ENCODE data around the gene GNG3.

Gene GNG3

GRCh38 chr11:62707277-62707861, at the start of gene GNG3, which contains the start of gene BSCL2:
GNG3 (plus strand) TSS chr11:62707676; CDS start chr11:62708296, 620 bp downstream.
BSCL2 (minus strand) TSS chr11:62707424; CDS start chr11:62707195, 229 bp downstream.
- Histone ChIP-seq H3K9me3 (ENCODE audit: control insufficient read depth, low read length) (no peaks in the 10 kb centered on the region), H3K27me3 (replicated peaks; ENCODE audit: control insufficient read depth, insufficient read depth, low read length) (no peaks in the 10 kb centered on the region), H3K9ac (ENCODE audit: low read length) (peak within 1 kb of the TSS; percentile 98), H3K4me3 (ENCODE audit: low read length) (peak within 1 kb of the TSS; percentile 84), H3K36me3 (ENCODE audit: control insufficient read depth, insufficient read depth, low read length, severe bottlenecking) (peaks cover 29% of the 10 kb centered on the region), H3K4me1 (ENCODE audit: control insufficient read depth, insufficient read depth, low read length) (peaks cover 42% of the 10 kb centered on the region)
- DNase-seq (ENCODE audit: low read depth): no peak

GRCh38 chr11:62664405-62665074, 42.9 kb upstream of the GNG3 start:
- Histone ChIP-seq H3K4me3 (ENCODE audit: low read length) (peak overlapping the region; percentile 98), H3K4me1 (ENCODE audit: control insufficient read depth, insufficient read depth, low read length) (peaks cover 21% of the 10 kb centered on the region), H3K27me3 (replicated peaks; ENCODE audit: control insufficient read depth, insufficient read depth, low read length) (no peaks in the 10 kb centered on the region), H3K9ac (ENCODE audit: low read length) (peak overlapping the region; percentile 94), H3K9me3 (ENCODE audit: control insufficient read depth, low read length) (no peaks in the 10 kb centered on the region), H3K36me3 (ENCODE audit: control insufficient read depth, insufficient read depth, low read length, severe bottlenecking) (peaks cover 42% of the 10 kb centered on the region)
- no peak for DNase-seq (ENCODE audit: low read depth)

- H3K36me3 ChIP-seq (ENCODE audit: control insufficient read depth, insufficient read depth, low read length, severe bottlenecking): peaks cover 42% of the 10 kb centered on the region
- H3K4me1 ChIP-seq (ENCODE audit: control insufficient read depth, insufficient read depth, low read length): peaks cover 24% of the 10 kb centered on the region
- no peaks in the 10 kb centered on the region for H3K9me3 ChIP-seq (ENCODE audit: control insufficient read depth, low read length)
- H3K9ac ChIP-seq (ENCODE audit: low read length): peak within 1 kb of the TSS; percentile 94
- peak within 1 kb of the TSS; percentile 98 for H3K4me3 ChIP-seq (ENCODE audit: low read length)
- H3K27me3 ChIP-seq (replicated peaks; ENCODE audit: control insufficient read depth, insufficient read depth, low read length): no peaks in the 10 kb centered on the region
- DNase-seq (ENCODE audit: low read depth): peak; percentile 97
These were observed 42.3 kb upstream of the GNG3 start, which contains the start of the genes C11orf98 and CSKMT for GRCh38 chr11:62665075-62665598. C11orf98 (minus strand) TSS chr11:62665210; CDS start chr11:62665169, 41 bp downstream. CSKMT (plus strand) TSS chr11:62665312; CDS start chr11:62665880, 568 bp downstream.

- Histone ChIP-seq H3K27me3 (replicated peaks; ENCODE audit: control insufficient read depth, insufficient read depth, low read length) (no peaks in the 10 kb centered on the region), H3K36me3 (ENCODE audit: control insufficient read depth, insufficient read depth, low read length, severe bottlenecking) (peaks cover 42% of the 10 kb centered on the region), H3K9ac (ENCODE audit: low read length) (peak overlapping the region; percentile 94), H3K4me1 (ENCODE audit: control insufficient read depth, insufficient read depth, low read length) (peaks cover 27% of the 10 kb centered on the region), H3K4me3 (ENCODE audit: low read length) (peak overlapping the region; percentile 98), H3K9me3 (ENCODE audit: control insufficient read depth, low read length) (no peaks in the 10 kb centered on the region)
- peak; percentile 77 for DNase-seq (ENCODE audit: low read depth)
These were observed 41.7 kb upstream of the GNG3 start for GRCh38 chr11:62665599-62666258.

GRCh38 chr11:62666259-62666926, 41.1 kb upstream of the GNG3 start:
- H3K9me3 ChIP-seq (ENCODE audit: control insufficient read depth, low read length): no peaks in the 10 kb centered on the region
- no peak for DNase-seq (ENCODE audit: low read depth)
- no peaks in the 10 kb centered on the region for H3K27me3 ChIP-seq (replicated peaks; ENCODE audit: control insufficient read depth, insufficient read depth, low read length)
- peak overlapping the region; percentile 98 for H3K4me3 ChIP-seq (ENCODE audit: low read length)
- H3K4me1 ChIP-seq (ENCODE audit: control insufficient read depth, insufficient read depth, low read length): peaks cover 27% of the 10 kb centered on the region
- peak overlapping the region; percentile 94 for H3K9ac ChIP-seq (ENCODE audit: low read length)
- peaks cover 39% of the 10 kb centered on the region for H3K36me3 ChIP-seq (ENCODE audit: control insufficient read depth, insufficient read depth, low read length, severe bottlenecking)

GRCh38 chr11:62667460-62667859, 40.0 kb upstream of the GNG3 start:
- Histone ChIP-seq H3K9me3 (ENCODE audit: control insufficient read depth, low read length) (no peaks in the 10 kb centered on the region), H3K4me1 (ENCODE audit: control insufficient read depth, insufficient read depth, low read length) (peaks cover 28% of the 10 kb centered on the region), H3K9ac (ENCODE audit: low read length) (peak overlapping the region; percentile 94), H3K27me3 (replicated peaks; ENCODE audit: control insufficient read depth, insufficient read depth, low read length) (no peaks in the 10 kb centered on the region), H3K4me3 (ENCODE audit: low read length) (peak overlapping the region; percentile 98), H3K36me3 (ENCODE audit: control insufficient read depth, insufficient read depth, low read length, severe bottlenecking) (peaks cover 30% of the 10 kb centered on the region)
- DNase-seq (ENCODE audit: low read depth): no peak

GRCh38 chr11:62669420-62670161, 37.9 kb upstream of the GNG3 start:
- DNase-seq (ENCODE audit: low read depth): no peak
- Histone ChIP-seq H3K4me1 (ENCODE audit: control insufficient read depth, insufficient read depth, low read length) (peaks cover 44% of the 10 kb centered on the region), H3K4me3 (ENCODE audit: low read length) (peak overlapping the region; percentile 92), H3K27me3 (replicated peaks; ENCODE audit: control insufficient read depth, insufficient read depth, low read length) (no peaks in the 10 kb centered on the region), H3K9ac (ENCODE audit: low read length) (peak overlapping the region; percentile 96), H3K9me3 (ENCODE audit: control insufficient read depth, low read length) (no peaks in the 10 kb centered on the region), H3K36me3 (ENCODE audit: control insufficient read depth, insufficient read depth, low read length, severe bottlenecking) (peaks cover 30% of the 10 kb centered on the region)

GRCh38 chr11:62671236-62671607, 36.3 kb upstream of the GNG3 start:
- H3K4me1 ChIP-seq (ENCODE audit: control insufficient read depth, insufficient read depth, low read length): peaks cover 41% of the 10 kb centered on the region
- DNase-seq (ENCODE audit: low read depth): no peak
- peak overlapping the region; percentile 96 for H3K9ac ChIP-seq (ENCODE audit: low read length)
- no peaks in the 10 kb centered on the region for H3K9me3 ChIP-seq (ENCODE audit: control insufficient read depth, low read length)
- H3K36me3 ChIP-seq (ENCODE audit: control insufficient read depth, insufficient read depth, low read length, severe bottlenecking): peaks cover 31% of the 10 kb centered on the region
- H3K27me3 ChIP-seq (replicated peaks; ENCODE audit: control insufficient read depth, insufficient read depth, low read length): no peaks in the 10 kb centered on the region
- H3K4me3 ChIP-seq (ENCODE audit: low read length): peak overlapping the region; percentile 92

GRCh38 chr11:62671608-62672389, 35.7 kb upstream of the GNG3 start, which contains the start of the genes LBHD1 and UQCC3:
LBHD1 (minus strand) TSS chr11:62672267; CDS start chr11:62670031, 2,236 bp downstream.
UQCC3 (plus strand) TSS chr11:62671673; CDS start chr11:62671746, 73 bp downstream.
- Histone ChIP-seq H3K27me3 (replicated peaks; ENCODE audit: control insufficient read depth, insufficient read depth, low read length) (no peaks in the 10 kb centered on the region), H3K4me1 (ENCODE audit: control insufficient read depth, insufficient read depth, low read length) (peaks cover 41% of the 10 kb centered on the region), H3K9me3 (ENCODE audit: control insufficient read depth, low read length) (no peaks in the 10 kb centered on the region), H3K4me3 (ENCODE audit: low read length) (peak within 1 kb of the TSS; percentile 92), H3K36me3 (ENCODE audit: control insufficient read depth, insufficient read depth, low read length, severe bottlenecking) (peaks cover 31% of the 10 kb centered on the region), H3K9ac (ENCODE audit: low read length) (peak within 1 kb of the TSS; percentile 96)
- DNase-seq (ENCODE audit: low read depth): peak; percentile 91

- Histone ChIP-seq H3K4me1 (ENCODE audit: control insufficient read depth, insufficient read depth, low read length) (peaks cover 43% of the 10 kb centered on the region), H3K4me3 (ENCODE audit: low read length) (peak overlapping the region; percentile 92), H3K36me3 (ENCODE audit: control insufficient read depth, insufficient read depth, low read length, severe bottlenecking) (peaks cover 30% of the 10 kb centered on the region), H3K9me3 (ENCODE audit: control insufficient read depth, low read length) (no peaks in the 10 kb centered on the region), H3K27me3 (replicated peaks; ENCODE audit: control insufficient read depth, insufficient read depth, low read length) (no peaks in the 10 kb centered on the region), H3K9ac (ENCODE audit: low read length) (peak overlapping the region; percentile 96)
- DNase-seq (ENCODE audit: low read depth): no peak
These were observed 34.3 kb upstream of the GNG3 start for GRCh38 chr11:62673196-62673525.

Measured in adipocyte (in vitro differentiated cells).